SU-DHL-6 (cell line): ENCODE data around the gene GZMB.
"Not testable (repeated sequence)": the region's sequence is repeated elsewhere in the genome, so short reads cannot be mapped to it uniquely, and the experiment has no call there.

Source experiments
- H2AFZ ChIP-seq: fragments of 200-600 bp; sonication (generic); 2 replicates; pipeline ENCODE4 v1.6.1; 2014; ENCODE audit warnings: low read depth, mild to moderate bottlenecking, moderate library complexity, mixed read lengths, antibody characterized with exemption, low read length; ENCODE audit not compliant: severe bottlenecking
- H3F3A ChIP-seq: fragments of 200-600 bp; shearing (Covaris generic); 2 replicates; pipeline ENCODE4 v1.6.0; 2016; ENCODE audit warnings: antibody characterized with exemption, mild to moderate bottlenecking; ENCODE audit not compliant: insufficient read depth
- H3K27ac ChIP-seq: fragments of 200-600 bp; sonication (generic); 2 replicates; pipeline ENCODE4 v1.5.1; 2016; ENCODE audit warnings: low read depth, mild to moderate bottlenecking, low read length, moderate library complexity, mixed read lengths
- H3K27me3 ChIP-seq: fragments of 200-600 bp; sonication (generic), shearing (Covaris generic); 2 replicates; pipeline ENCODE4 v1.6.0; 2014; ENCODE audit warnings: mild to moderate bottlenecking, low read length
- H3K36me3 ChIP-seq: fragments of 200-600 bp; sonication (generic); 2 replicates; pipeline ENCODE4 v1.6.1; 2014; ENCODE audit warnings: mild to moderate bottlenecking, low read length, mixed read lengths
- H3K4me2 ChIP-seq: fragments of 300-600, 200-600 bp; shearing (Covaris generic), sonication (generic); 2 replicates; pipeline ENCODE4 v1.6.0; 2014; ENCODE audit warnings: low read length, low read depth, mild to moderate bottlenecking; ENCODE audit not compliant: poor library complexity, severe bottlenecking
- H3K4me3 ChIP-seq: fragments of 200-600 bp; sonication (generic); 2 replicates; pipeline ENCODE4 v1.5.1; 2014; ENCODE audit warnings: antibody characterized with exemption, low read length, mild to moderate bottlenecking, mixed read lengths; ENCODE audit not compliant: insufficient read depth, poor library complexity, severe bottlenecking
- H3K79me2 ChIP-seq: fragments of 200-600 bp; sonication (generic); 2 replicates; pipeline ENCODE4 v1.6.1; 2014; ENCODE audit warnings: mild to moderate bottlenecking, low read length, moderate library complexity; ENCODE audit not compliant: insufficient read depth
- H3K9ac ChIP-seq: fragments of 200-600 bp; sonication (generic); 2 replicates; pipeline ENCODE4 v1.7.0; 2014; ENCODE audit warnings: mild to moderate bottlenecking, low read length
- H3K9me2 ChIP-seq: fragments of 200-600 bp; sonication (generic); replicated peaks from 2 replicates; pipeline ENCODE4 v1.6.1; 2014; ENCODE audit warnings: low read length; ENCODE audit not compliant: insufficient read depth
- H3K9me3 ChIP-seq: fragments of 200-600 bp; sonication (generic); 2 replicates; pipeline ENCODE4 v1.6.1; 2014; ENCODE audit warnings: low read length, mixed read lengths; ENCODE audit not compliant: insufficient read depth
- H4K20me1 ChIP-seq: fragments of 200-600 bp; sonication (generic); 2 replicates; pipeline ENCODE4 v1.6.1; 2014; ENCODE audit warnings: low read depth, mild to moderate bottlenecking, antibody characterized with exemption, low read length, moderate library complexity, mixed read lengths
- EZH2phosphoT487 ChIP-seq: fragments of 200-600 bp; sonication (generic), shearing (Covaris generic); conservative IDR thresholded peaks from 2 replicates; pipeline ENCODE4 v1.6.1; 2018; ENCODE audit warnings: mild to moderate bottlenecking, antibody characterized with exemption, low read length, moderate library complexity, mixed read lengths
- TF ChIP-seq, protein P1 (sequence below): fragments of 200-600 bp; sonication (generic); IDR thresholded peaks from one replicate; pipeline ENCODE4 v1.5.1; 2017; ENCODE audit warnings: antibody characterized with exemption, mild to moderate bottlenecking, low read length, moderate library complexity; ENCODE audit not compliant: insufficient read depth, poor library complexity, severe bottlenecking

The GZMB gene

DNA sequence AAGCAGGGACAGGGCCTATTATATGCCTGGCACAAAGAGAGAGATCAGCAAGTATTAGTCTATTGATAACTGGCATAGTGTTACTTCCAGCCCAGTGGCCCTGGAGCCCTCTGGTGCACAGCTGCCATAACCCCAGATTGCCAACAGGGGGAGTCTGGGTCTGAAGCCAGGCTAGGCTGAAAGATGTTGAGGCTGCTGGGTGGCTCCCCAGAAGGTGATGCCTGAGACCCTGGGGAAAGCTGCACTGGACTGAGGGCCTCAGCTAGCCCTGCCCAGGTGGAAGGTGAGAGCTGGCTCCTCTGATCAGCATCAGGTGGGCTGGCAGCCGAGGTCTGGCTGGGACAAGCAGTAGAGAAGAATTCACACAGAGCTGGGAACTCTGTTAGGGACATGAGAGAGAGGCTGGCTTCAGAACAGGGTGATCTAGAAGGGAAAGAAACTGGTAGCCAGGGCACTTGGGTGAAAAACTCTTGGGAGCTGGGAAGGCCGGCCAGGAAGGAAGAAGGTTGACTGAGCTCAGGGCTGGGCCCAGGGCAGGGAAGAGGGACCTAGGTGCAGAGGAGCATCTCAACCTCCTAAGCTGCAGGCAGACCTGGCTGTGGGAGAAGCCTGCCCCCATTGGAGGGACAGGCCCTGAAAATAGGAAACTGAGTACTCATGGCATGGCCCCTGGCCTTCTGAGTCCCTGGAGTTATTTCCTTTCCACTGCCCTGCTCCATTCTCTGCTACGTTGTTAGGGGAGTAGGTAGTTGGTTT lies 28.4 kb downstream of the GZMB start:
- H3F3A ChIP-seq, result no peaks in the 10 kb centered on the region
- no peak overlapping the region for H3K4me2 ChIP-seq
- TF ChIP-seq EZH2phosphoT487, result no peak
- TF ChIP-seq, protein P1, sequence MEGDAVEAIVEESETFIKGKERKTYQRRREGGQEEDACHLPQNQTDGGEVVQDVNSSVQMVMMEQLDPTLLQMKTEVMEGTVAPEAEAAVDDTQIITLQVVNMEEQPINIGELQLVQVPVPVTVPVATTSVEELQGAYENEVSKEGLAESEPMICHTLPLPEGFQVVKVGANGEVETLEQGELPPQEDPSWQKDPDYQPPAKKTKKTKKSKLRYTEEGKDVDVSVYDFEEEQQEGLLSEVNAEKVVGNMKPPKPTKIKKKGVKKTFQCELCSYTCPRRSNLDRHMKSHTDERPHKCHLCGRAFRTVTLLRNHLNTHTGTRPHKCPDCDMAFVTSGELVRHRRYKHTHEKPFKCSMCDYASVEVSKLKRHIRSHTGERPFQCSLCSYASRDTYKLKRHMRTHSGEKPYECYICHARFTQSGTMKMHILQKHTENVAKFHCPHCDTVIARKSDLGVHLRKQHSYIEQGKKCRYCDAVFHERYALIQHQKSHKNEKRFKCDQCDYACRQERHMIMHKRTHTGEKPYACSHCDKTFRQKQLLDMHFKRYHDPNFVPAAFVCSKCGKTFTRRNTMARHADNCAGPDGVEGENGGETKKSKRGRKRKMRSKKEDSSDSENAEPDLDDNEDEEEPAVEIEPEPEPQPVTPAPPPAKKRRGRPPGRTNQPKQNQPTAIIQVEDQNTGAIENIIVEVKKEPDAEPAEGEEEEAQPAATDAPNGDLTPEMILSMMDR, result peak; percentile 87

DNA sequence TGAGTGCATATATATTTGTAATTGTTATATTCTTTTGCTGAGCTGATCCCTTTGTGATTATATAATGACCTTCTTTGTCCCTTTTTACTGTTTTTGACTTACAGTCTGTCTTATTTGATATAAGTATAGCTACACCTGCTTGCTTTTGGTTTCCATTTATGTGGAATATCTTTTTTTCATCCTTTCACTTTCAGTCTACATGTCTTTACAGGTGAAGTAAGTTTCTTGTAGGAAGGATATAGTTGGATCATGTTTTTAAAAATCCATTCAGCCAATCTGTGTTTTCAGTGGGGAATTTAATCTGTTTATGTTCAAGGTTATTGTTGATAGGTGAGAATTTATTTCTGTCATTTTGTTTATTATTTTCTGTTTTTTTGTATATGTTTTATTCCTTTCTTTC lies 36.6 kb downstream of the GZMB start:
- no peaks in the 10 kb centered on the region; the same call in 1 of the 2 replicates for H3K9me3 ChIP-seq
- no peaks in the 10 kb centered on the region for H4K20me1 ChIP-seq
- no peak overlapping the region for H2AFZ ChIP-seq
- H3K4me3 ChIP-seq, result no peak overlapping the region
- no peaks in the 10 kb centered on the region for H3K79me2 ChIP-seq
- no peaks in the 10 kb centered on the region for H3F3A ChIP-seq
- no peak overlapping the region for H3K4me2 ChIP-seq
- no peaks in the 10 kb centered on the region for H3K36me3 ChIP-seq
- H3K27me3 ChIP-seq, result no peaks in the 10 kb centered on the region
- TF ChIP-seq EZH2phosphoT487, result no peak
- TF ChIP-seq, protein P1, result no peak
- no peak overlapping the region for H3K27ac ChIP-seq
- H3K9me2 ChIP-seq, result no peaks in the 10 kb centered on the region
- H3K9ac ChIP-seq, result no peak overlapping the region

More for the DNA sequence above, 28.4 kb downstream of the GZMB start:
- no peaks in the 10 kb centered on the region for H3K27me3 ChIP-seq
- H3K9ac ChIP-seq, result no peak overlapping the region
- no peak overlapping the region for H2AFZ ChIP-seq
- no peaks in the 10 kb centered on the region for H3K9me3 ChIP-seq
- no peak overlapping the region for H3K27ac ChIP-seq
- no peaks in the 10 kb centered on the region for H3K79me2 ChIP-seq
- H3K36me3 ChIP-seq, result no peaks in the 10 kb centered on the region
- H3K9me2 ChIP-seq, result no peaks in the 10 kb centered on the region
- no peaks in the 10 kb centered on the region for H4K20me1 ChIP-seq
- H3K4me3 ChIP-seq, result no peak overlapping the region

DNA sequence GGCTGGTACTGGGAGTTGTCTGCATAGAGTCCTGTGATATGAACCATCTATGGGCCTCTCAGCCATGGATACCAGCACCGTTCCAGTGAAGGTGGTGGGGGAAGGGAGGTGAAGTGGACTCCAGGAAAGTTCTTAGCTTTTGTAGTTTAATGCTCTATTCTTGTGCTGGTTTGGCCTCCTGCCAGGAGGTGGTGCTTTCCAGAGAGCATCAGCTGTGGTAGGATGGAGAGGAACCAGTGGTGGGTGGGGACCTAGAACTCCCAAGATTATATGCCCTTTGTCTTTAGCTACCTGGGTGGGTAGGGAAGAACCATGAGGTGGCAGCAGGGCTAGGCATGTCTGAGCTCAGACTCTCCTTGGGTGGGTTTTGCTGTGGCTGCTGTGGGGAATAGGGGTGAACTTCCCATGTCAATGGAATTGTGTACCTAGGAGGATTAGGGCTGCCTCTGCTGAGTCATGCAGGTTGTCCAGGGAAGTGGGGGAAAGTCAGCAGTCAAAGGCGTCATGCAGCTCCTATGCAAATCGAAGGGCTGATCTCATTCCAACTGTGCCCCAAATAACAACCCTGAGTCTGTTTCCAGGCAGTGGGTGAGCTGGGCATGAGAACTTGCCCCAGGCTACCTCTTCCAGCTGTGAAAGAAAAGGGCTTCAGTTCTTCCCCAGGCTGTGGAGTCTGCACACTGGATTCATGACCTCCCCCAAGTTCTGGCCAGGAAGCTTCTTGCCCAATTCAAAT lies 38.7 kb downstream of the GZMB start:
- H3K79me2 ChIP-seq, result no peaks in the 10 kb centered on the region
- H3K9ac ChIP-seq, result no peak overlapping the region
- no peak overlapping the region for H2AFZ ChIP-seq
- H3F3A ChIP-seq, result no peaks in the 10 kb centered on the region
- H3K9me2 ChIP-seq, result no peaks in the 10 kb centered on the region
- H3K27ac ChIP-seq, result no peak overlapping the region
- TF ChIP-seq EZH2phosphoT487, result no peak
- TF ChIP-seq, protein P1, result no peak
- H3K4me2 ChIP-seq, result no peak overlapping the region
- no peak overlapping the region for H3K4me3 ChIP-seq
- H3K9me3 ChIP-seq, result no peaks in the 10 kb centered on the region; the same call in 1 of the 2 replicates
- no peaks in the 10 kb centered on the region for H3K27me3 ChIP-seq
- no peaks in the 10 kb centered on the region for H4K20me1 ChIP-seq
- H3K36me3 ChIP-seq, result no peaks in the 10 kb centered on the region

DNA sequence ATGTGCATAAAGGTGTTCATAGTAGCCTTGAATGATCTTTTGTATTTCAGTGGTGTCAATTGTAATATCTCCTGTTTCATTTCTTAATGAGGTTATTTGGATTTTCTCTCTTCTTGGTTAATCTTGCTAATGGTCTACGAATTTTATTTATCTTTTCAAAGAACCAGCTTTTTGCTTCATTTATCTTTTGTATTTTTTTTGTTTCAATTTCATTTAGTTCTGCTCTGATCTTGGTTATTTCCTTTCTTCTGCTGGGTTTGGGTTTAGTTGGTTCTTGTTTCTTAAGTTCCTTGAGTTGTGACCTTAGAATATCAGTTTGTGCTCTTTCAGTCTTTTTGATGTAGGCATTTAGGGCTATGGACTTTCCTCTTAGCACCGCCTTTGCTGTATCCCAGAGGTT lies 43.0 kb downstream of the GZMB start:
- not testable (repeated sequence) for H3K4me3 ChIP-seq

DNA sequence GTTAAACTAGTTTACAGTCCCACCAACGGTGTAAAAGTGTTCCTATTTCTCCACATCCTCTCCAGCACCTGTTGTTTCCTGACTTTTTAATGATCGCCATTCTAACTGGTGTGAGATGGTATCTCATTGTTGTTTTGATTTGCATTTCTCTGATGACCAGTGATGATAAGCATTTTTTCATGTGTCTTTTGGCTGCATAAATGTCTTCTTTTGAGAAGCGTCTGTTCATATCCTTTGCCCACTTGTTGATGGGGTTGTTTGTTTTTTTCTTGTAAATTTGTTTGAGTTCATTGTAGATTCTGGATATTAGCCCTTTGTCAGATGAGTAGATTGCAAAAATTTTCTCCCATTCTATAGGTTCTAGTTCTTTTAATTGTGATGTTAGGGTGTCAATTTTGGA lies 49.6 kb downstream of the GZMB start:
- H2AFZ ChIP-seq, H3K4me3 ChIP-seq, H3K36me3 ChIP-seq, H3K9ac ChIP-seq, H3K79me2 ChIP-seq, H3F3A ChIP-seq, H3K9me2 ChIP-seq, H3K27me3 ChIP-seq, H3K4me2 ChIP-seq, H3K9me3 ChIP-seq, H3K27ac ChIP-seq, H4K20me1 ChIP-seq: not testable (repeated sequence)

More for the DNA sequence above, 43.0 kb downstream of the GZMB start:
- H3K27ac ChIP-seq, H2AFZ ChIP-seq, H3K79me2 ChIP-seq, H3F3A ChIP-seq, H3K9ac ChIP-seq, H3K4me2 ChIP-seq, H3K9me2 ChIP-seq, H3K36me3 ChIP-seq, H3K27me3 ChIP-seq, H4K20me1 ChIP-seq, H3K9me3 ChIP-seq: not testable (repeated sequence)
